H9 (cell line): Measurements from ENCODE around the gene KLK3. TPM values are rescaled to one million over a fixed set of nuclear protein-coding genes. Genes with fewer than 3 reads are reported as not detected.

ENCODE experiments used
- DNase-seq: peaks from one replicate; pipeline ENCODE4 v3.0.0-alpha.2; 2017
- H2AFZ ChIP-seq: one replicate; pipeline ENCODE4 v1.6.1; 2013; ENCODE audit warnings: mild to moderate bottlenecking, low read length, control low read depth, moderate library complexity
- H2AK5ac ChIP-seq: 2 replicates; pipeline ENCODE4 v1.6.1; 2013; ENCODE audit warnings: low read length, control low read depth, mixed read lengths; ENCODE audit not compliant: insufficient read length
- H2BK120ac ChIP-seq: one replicate; pipeline ENCODE4 v1.6.1; 2013; ENCODE audit warnings: low read depth, mild to moderate bottlenecking, low read length, control low read depth, inconsistent platforms; ENCODE audit not compliant: poor library complexity, severe bottlenecking
- H2BK12ac ChIP-seq: 2 replicates; pipeline ENCODE4 v1.6.1; 2013; ENCODE audit warnings: low read length, control low read depth, mixed read lengths, low read depth; ENCODE audit not compliant: insufficient read length
- H2BK15ac ChIP-seq: 2 replicates; pipeline ENCODE4 v1.6.1; 2013; ENCODE audit warnings: low read depth, low read length, control low read depth
- H2BK20ac ChIP-seq: one replicate; pipeline ENCODE4 v1.6.1; 2013; ENCODE audit warnings: low read depth, mild to moderate bottlenecking, low read length, control low read depth, inconsistent platforms; ENCODE audit not compliant: poor library complexity, severe bottlenecking
- H2BK5ac ChIP-seq: 2 replicates; pipeline ENCODE4 v1.6.1; 2013; ENCODE audit warnings: low read length, control low read depth, mixed read lengths; ENCODE audit not compliant: insufficient read length
- H3K14ac ChIP-seq: 2 replicates; pipeline ENCODE4 v1.6.1; 2013; ENCODE audit warnings: low read length, control low read depth; ENCODE audit not compliant: insufficient read depth
- H3K18ac ChIP-seq: 2 replicates; pipeline ENCODE4 v1.6.1; 2013; ENCODE audit warnings: low read depth, mild to moderate bottlenecking, mixed read lengths, low read length, control low read depth; ENCODE audit not compliant: insufficient read length
- H3K23ac ChIP-seq: 2 replicates; pipeline ENCODE4 v1.6.1; 2013; ENCODE audit warnings: low read length, control low read depth, mixed read lengths, low read depth; ENCODE audit not compliant: insufficient read length
- H3K23me2 ChIP-seq: 2 replicates; pipeline ENCODE4 v1.6.1; 2013; ENCODE audit warnings: low read depth, mild to moderate bottlenecking, mixed read lengths, low read length, control low read depth; ENCODE audit not compliant: insufficient read length, poor library complexity, severe bottlenecking
- H3K27ac ChIP-seq: 2 replicates; pipeline ENCODE4 v1.5.1; 2013; ENCODE audit warnings: low read length, control low read depth, mixed read lengths, low read depth; ENCODE audit not compliant: insufficient read length
- H3K27me3 ChIP-seq: 2 replicates; pipeline ENCODE4 v1.6.1; 2013; ENCODE audit warnings: low read length, control low read depth, inconsistent platforms; ENCODE audit not compliant: insufficient read depth
- H3K4ac ChIP-seq: 2 replicates; pipeline ENCODE4 v1.6.1; 2013; ENCODE audit warnings: low read depth, mild to moderate bottlenecking, control low read depth, inconsistent platforms, low read length, moderate library complexity
- H3K4me1 ChIP-seq: 2 replicates; pipeline ENCODE4 v1.6.1; 2013; ENCODE audit warnings: low read length, control low read depth, inconsistent platforms; ENCODE audit not compliant: insufficient read depth
- H3K4me2 ChIP-seq: 2 replicates; pipeline ENCODE4 v1.6.1; 2013; ENCODE audit warnings: low read length, control low read depth, mixed read lengths; ENCODE audit not compliant: insufficient read length, insufficient read depth
- H3K56ac ChIP-seq: 2 replicates; pipeline ENCODE4 v1.6.1; 2013; ENCODE audit warnings: low read depth, mild to moderate bottlenecking, mixed read lengths, low read length, control low read depth; ENCODE audit not compliant: insufficient read length
- H3K79me1 ChIP-seq: 2 replicates; pipeline ENCODE4 v1.6.1; 2013; ENCODE audit warnings: low read depth, mild to moderate bottlenecking, moderate library complexity, low read length, control low read depth, inconsistent platforms; ENCODE audit not compliant: insufficient read depth, poor library complexity, severe bottlenecking
- H3K79me2 ChIP-seq: 2 replicates; pipeline ENCODE4 v1.6.1; 2013; ENCODE audit warnings: low read length, control low read depth, inconsistent platforms; ENCODE audit not compliant: insufficient read depth
- H3K9ac ChIP-seq: 2 replicates; pipeline ENCODE4 v1.6.1; 2013; ENCODE audit warnings: low read length, control low read depth, mixed read lengths; ENCODE audit not compliant: insufficient read length; ENCODE audit errors: extremely low read depth
- H3K9me3 ChIP-seq: one replicate; pipeline ENCODE4 v1.6.1; 2013; ENCODE audit warnings: low read depth, low read length, inconsistent platforms; ENCODE audit not compliant: control insufficient read depth
- H3T11ph ChIP-seq: one replicate; pipeline ENCODE4 v1.6.1; 2013; ENCODE audit warnings: mild to moderate bottlenecking, low read length, control low read depth, inconsistent platforms
- H4K20me1 ChIP-seq: one replicate; pipeline ENCODE4 v1.6.1; 2013; ENCODE audit not compliant: control insufficient read depth, insufficient read length, insufficient read depth
- H4K5ac ChIP-seq: 2 replicates; pipeline ENCODE4 v1.6.1; 2013; ENCODE audit warnings: low read depth, mild to moderate bottlenecking, mixed read lengths, low read length, control low read depth; ENCODE audit not compliant: insufficient read length
- H4K8ac ChIP-seq: replicated peaks from 2 replicates; pipeline ENCODE4 v1.6.1; 2013; ENCODE audit warnings: low read length, control low read depth, mixed read lengths, low read depth; ENCODE audit not compliant: insufficient read length
- H4K91ac ChIP-seq: 2 replicates; pipeline ENCODE4 v1.6.1; 2013; ENCODE audit warnings: low read depth, mild to moderate bottlenecking, moderate library complexity, mixed read lengths, low read length, control low read depth; ENCODE audit not compliant: insufficient read length
- H3K27ac Mint-ChIP-seq, 3 experiments: 2 replicates in 2 of 3; 3 replicates in 1 of 3; pipeline ENCODE4 v1.8.0; 2020 to 2021; ENCODE audit warnings: mixed read lengths in 3 of 3, mild to moderate bottlenecking in 1 of 3, moderate library complexity in 1 of 3
- H3K27me3 Mint-ChIP-seq: 2 replicates; pipeline ENCODE4 v1.8.0; 2021; ENCODE audit warnings: low read depth, mild to moderate bottlenecking, moderate library complexity, mixed read lengths
- H3K36me3 Mint-ChIP-seq, 3 experiments: 2 replicates in 2 of 3; 3 replicates in 1 of 3; pipeline ENCODE4 v1.8.0; 2020 to 2021; ENCODE audit warnings: low read depth in 3 of 3, mixed read lengths in 3 of 3; ENCODE audit not compliant: insufficient read depth in 1 of 3
- H3K4me1 Mint-ChIP-seq, 2 experiments: 2 replicates each; pipeline ENCODE4 v1.8.0; 2020; ENCODE audit warnings: mixed read lengths in 2 of 2
- H3K4me3 Mint-ChIP-seq, 2 experiments: 2 replicates in 1 of 2; 3 replicates in 1 of 2; pipeline ENCODE4 v1.8.0; 2020 to 2021; ENCODE audit warnings: mild to moderate bottlenecking in 2 of 2, mixed read lengths in 2 of 2, moderate library complexity in 1 of 2
- H3K9me3 Mint-ChIP-seq, 2 experiments: 2 replicates in 1 of 2; 3 replicates in 1 of 2; pipeline ENCODE4 v1.8.0; 2020; ENCODE audit warnings: mild to moderate bottlenecking in 2 of 2, mixed read lengths in 2 of 2, moderate library complexity in 1 of 2
- WGBS: extraction: QIAGEN DNeasy Blood & Tissue Kit; methylation state at CpG from one replicate; pipeline ENCODE4 v1.1.7; 2013; ENCODE audit warnings: missing lambda C conversion rate, low lambda C conversion rate, mixed read lengths; ENCODE audit not compliant: insufficient read length; ENCODE audit errors: extremely low coverage; 5-methylcytosine and 5-hydroxymethylcytosine counted together
- total RNA-seq: library from RNA; stranded (reverse); gene quantifications from 2 replicates; pipeline ENCODE4 v1.2.1, GENCODE V29; 2021
- TF ChIP-seq, protein P1 (sequence below): fragments of 200-600 bp; sonication (generic); conservative IDR thresholded peaks from 3 replicates; pipeline ENCODE4 v1.8.0; 2021; ENCODE audit warnings: antibody characterized with exemption, mild to moderate bottlenecking

Gene KLK3
- total RNA-seq, 1 experiment from 2014 or later, result not detected

DNA sequence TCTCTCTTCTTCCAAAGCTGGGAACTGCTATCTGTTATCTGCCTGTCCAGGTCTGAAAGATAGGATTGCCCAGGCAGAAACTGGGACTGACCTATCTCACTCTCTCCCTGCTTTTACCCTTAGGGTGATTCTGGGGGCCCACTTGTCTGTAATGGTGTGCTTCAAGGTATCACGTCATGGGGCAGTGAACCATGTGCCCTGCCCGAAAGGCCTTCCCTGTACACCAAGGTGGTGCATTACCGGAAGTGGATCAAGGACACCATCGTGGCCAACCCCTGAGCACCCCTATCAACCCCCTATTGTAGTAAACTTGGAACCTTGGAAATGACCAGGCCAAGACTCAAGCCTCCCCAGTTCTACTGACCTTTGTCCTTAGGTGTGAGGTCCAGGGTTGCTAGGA, 5.1 kb downstream of the KLK3 start:
- Mint-ChIP-seq H3K27ac (no peak overlapping the region), H3K4me1 (peaks cover 12 to 21% of the 10 kb centered on the region in 2 experiments), H3K4me3 (no peak overlapping the region), H3K36me3 (no peaks in the 10 kb centered on the region; a peak in 1 of 7 replicates), H3K27me3 (peaks cover 75% of the 10 kb centered on the region), H3K9me3 (peaks cover 3 to 4% of the 10 kb centered on the region in 2 experiments; a peak in 2 of 5 replicates)
- no peak overlapping the region for H2BK15ac ChIP-seq
- no peak overlapping the region for H3K23ac ChIP-seq
- H3K4me2 ChIP-seq, result no peak overlapping the region
- no peak overlapping the region for H4K8ac ChIP-seq
- no peak overlapping the region for H3K14ac ChIP-seq
- TF ChIP-seq, protein P1, sequence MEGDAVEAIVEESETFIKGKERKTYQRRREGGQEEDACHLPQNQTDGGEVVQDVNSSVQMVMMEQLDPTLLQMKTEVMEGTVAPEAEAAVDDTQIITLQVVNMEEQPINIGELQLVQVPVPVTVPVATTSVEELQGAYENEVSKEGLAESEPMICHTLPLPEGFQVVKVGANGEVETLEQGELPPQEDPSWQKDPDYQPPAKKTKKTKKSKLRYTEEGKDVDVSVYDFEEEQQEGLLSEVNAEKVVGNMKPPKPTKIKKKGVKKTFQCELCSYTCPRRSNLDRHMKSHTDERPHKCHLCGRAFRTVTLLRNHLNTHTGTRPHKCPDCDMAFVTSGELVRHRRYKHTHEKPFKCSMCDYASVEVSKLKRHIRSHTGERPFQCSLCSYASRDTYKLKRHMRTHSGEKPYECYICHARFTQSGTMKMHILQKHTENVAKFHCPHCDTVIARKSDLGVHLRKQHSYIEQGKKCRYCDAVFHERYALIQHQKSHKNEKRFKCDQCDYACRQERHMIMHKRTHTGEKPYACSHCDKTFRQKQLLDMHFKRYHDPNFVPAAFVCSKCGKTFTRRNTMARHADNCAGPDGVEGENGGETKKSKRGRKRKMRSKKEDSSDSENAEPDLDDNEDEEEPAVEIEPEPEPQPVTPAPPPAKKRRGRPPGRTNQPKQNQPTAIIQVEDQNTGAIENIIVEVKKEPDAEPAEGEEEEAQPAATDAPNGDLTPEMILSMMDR, result no peak
- H2AFZ ChIP-seq, result no peak overlapping the region
- no peak overlapping the region for H2BK12ac ChIP-seq
- H3K27me3 ChIP-seq, result no peaks in the 10 kb centered on the region
- no peaks in the 10 kb centered on the region for H3K23me2 ChIP-seq
- H4K5ac ChIP-seq, result no peak overlapping the region
- H3K4ac ChIP-seq, result no peak overlapping the region
- H3K9ac ChIP-seq, result no peak overlapping the region
- no peaks in the 10 kb centered on the region for H3K79me1 ChIP-seq
- no peak for DNase-seq
- H3K9me3 ChIP-seq, result no peaks in the 10 kb centered on the region
- no peak overlapping the region for H2AK5ac ChIP-seq
- no peaks in the 10 kb centered on the region for H3K79me2 ChIP-seq
- H3K18ac ChIP-seq, result no peak overlapping the region
- no peak overlapping the region for H4K91ac ChIP-seq
- no peak overlapping the region for H3T11ph ChIP-seq
- H4K20me1 ChIP-seq, result no peaks in the 10 kb centered on the region
- H3K4me1 ChIP-seq, result peaks cover 8% of the 10 kb centered on the region; the same call in 1 of the 2 replicates
- no peak overlapping the region for H2BK120ac ChIP-seq
- whole genome bisulfite sequencing, result no CpG with 5 or more reads among the region's 4 CpGs
- no peak overlapping the region for H3K27ac ChIP-seq
- no peak overlapping the region for H2BK20ac ChIP-seq
- no peak overlapping the region for H3K56ac ChIP-seq
- no peak overlapping the region for H2BK5ac ChIP-seq
